GM23338 (cell line): ENCODE results near the gene LNPEP. TPM values are rescaled to one million over a fixed set of nuclear protein-coding genes. Genes with fewer than 3 reads are reported as not detected.

ENCODE experiments used
- ATAC-seq: fragments of 200-7000 bp; cut with Tn5 transposase; 3 replicates; pipeline ENCODE4 v1.9.1; 2020
- DNase-seq: peaks from one replicate; pipeline ENCODE4 v3.0.0-alpha.2; 2015; ENCODE audit warnings: low spot score
- H2AFZ ChIP-seq: fragments of 200-600 bp; sonication (generic); 2 replicates; pipeline ENCODE4 v1.8.0; 2016; ENCODE audit warnings: antibody characterized with exemption, mild to moderate bottlenecking, moderate library complexity
- H3F3A ChIP-seq: fragments of 200-600 bp; sonication (generic); replicated peaks from 2 replicates; pipeline ENCODE4 v1.8.0; 2017; ENCODE audit warnings: antibody characterized with exemption, mixed run types, low read depth
- H3K27ac ChIP-seq: fragments of 200-600 bp; sonication (generic); 2 replicates; pipeline ENCODE4 v1.6.1; 2016; ENCODE audit warnings: low read depth
- H3K27me3 ChIP-seq: fragments of 200-600 bp; sonication (generic); 2 replicates; pipeline ENCODE4 v1.8.0; 2016; ENCODE audit warnings: mild to moderate bottlenecking, mixed run types, moderate library complexity; ENCODE audit not compliant: insufficient read depth
- H3K36me3 ChIP-seq: fragments of 200-600 bp; sonication (generic); 2 replicates; pipeline ENCODE4 v1.8.0; 2016; ENCODE audit warnings: mild to moderate bottlenecking; ENCODE audit not compliant: insufficient read depth
- H3K4me1 ChIP-seq: fragments of 200-600 bp; sonication (generic); 2 replicates; pipeline ENCODE4 v1.8.0; 2016; ENCODE audit warnings: mild to moderate bottlenecking, moderate library complexity; ENCODE audit not compliant: insufficient read depth
- H3K4me2 ChIP-seq: fragments of 200-600 bp; sonication (generic); 2 replicates; pipeline ENCODE4 v1.7.1; 2017; ENCODE audit warnings: mixed run types
- H3K4me3 ChIP-seq: fragments of 200-600 bp; sonication (generic); 2 replicates; pipeline ENCODE4 v1.6.1; 2016; ENCODE audit warnings: mixed run types
- H3K79me2 ChIP-seq: fragments of 200-600 bp; sonication (generic); replicated peaks from 2 replicates; pipeline ENCODE4 v1.8.0; 2017; ENCODE audit warnings: mild to moderate bottlenecking; ENCODE audit not compliant: insufficient read depth
- H3K9me2 ChIP-seq: fragments of 200-600 bp; sonication (generic); 2 replicates; pipeline ENCODE4 v1.8.0; 2017; ENCODE audit not compliant: insufficient read depth
- H4K20me1 ChIP-seq: fragments of 200-600 bp; sonication (generic); replicated peaks from 2 replicates; pipeline ENCODE4 v1.8.0; 2017; ENCODE audit warnings: mild to moderate bottlenecking; ENCODE audit not compliant: insufficient read depth
- H3K27ac Mint-ChIP-seq: 2 replicates; pipeline ENCODE4 v1.8.0; 2020; ENCODE audit warnings: inconsistent platforms, mild to moderate bottlenecking, moderate library complexity, mixed read lengths
- H3K27me3 Mint-ChIP-seq: 3 replicates; pipeline ENCODE4 v1.8.0; 2022; ENCODE audit warnings: low read depth, mild to moderate bottlenecking, moderate library complexity, mixed read lengths, inconsistent platforms; ENCODE audit not compliant: insufficient read depth, poor library complexity
- H3K36me3 Mint-ChIP-seq: 3 replicates; pipeline ENCODE4 v1.8.0; 2021; ENCODE audit warnings: low read depth, mild to moderate bottlenecking, inconsistent platforms, moderate library complexity, mixed read lengths
- H3K4me1 Mint-ChIP-seq: 3 replicates; pipeline ENCODE4 v1.8.0; 2020; ENCODE audit warnings: mild to moderate bottlenecking, inconsistent platforms, mixed read lengths
- H3K4me3 Mint-ChIP-seq: 3 replicates; pipeline ENCODE4 v1.8.0; 2021; ENCODE audit warnings: moderate library complexity, mild to moderate bottlenecking, inconsistent platforms, mixed read lengths
- H3K9me3 Mint-ChIP-seq: 3 replicates; pipeline ENCODE4 v1.8.0; 2020; ENCODE audit warnings: moderate library complexity, mild to moderate bottlenecking, inconsistent platforms, mixed read lengths
- CREB1 ChIP-seq: fragments of 250-450 bp; sonication (Bioruptor Pico); IDR thresholded peaks from 2 replicates; pipeline ENCODE4 v1.5.0; 2020; ENCODE audit warnings: low read depth, mild to moderate bottlenecking, moderate library complexity
- EZH2 ChIP-seq: fragments of 200-600 bp; sonication (generic); IDR thresholded peaks from one replicate; pipeline ENCODE4 v1.8.0; 2017; ENCODE audit warnings: antibody characterized with exemption, mild to moderate bottlenecking, low read depth; ENCODE audit not compliant: unreplicated experiment
- EZH2phosphoT487 ChIP-seq: fragments of 200-600 bp; sonication (generic); IDR thresholded peaks from one replicate; pipeline ENCODE4 v1.8.1; 2018; ENCODE audit warnings: antibody characterized with exemption; ENCODE audit not compliant: unreplicated experiment
- JUNB ChIP-seq: IDR thresholded peaks from one replicate; pipeline ENCODE4 v1.6.1; 2016; ENCODE audit warnings: antibody characterized with exemption; ENCODE audit not compliant: unreplicated experiment
- NANOG ChIP-seq: IDR thresholded peaks from 2 replicates; pipeline ENCODE4 v1.6.1; 2016; ENCODE audit warnings: antibody characterized with exemption, borderline replicate concordance
- POLR2AphosphoS5 ChIP-seq: IDR thresholded peaks from 2 replicates; pipeline ENCODE4 v1.6.1; 2016; ENCODE audit warnings: antibody characterized with exemption, low read depth
- STAT1 ChIP-seq: IDR thresholded peaks from one replicate; pipeline ENCODE4 v1.6.1; 2016; ENCODE audit warnings: antibody characterized with exemption; ENCODE audit not compliant: unreplicated experiment
- ZNF114 ChIP-seq: fragments of 250-450 bp; sonication (Bioruptor Pico); IDR thresholded peaks from 2 replicates; pipeline ENCODE4 v1.5.0; 2020; ENCODE audit warnings: mild to moderate bottlenecking, moderate library complexity
- ZNF331 ChIP-seq: fragments of 250-450 bp; sonication (Bioruptor Pico); IDR thresholded peaks from 2 replicates; pipeline ENCODE4 v1.5.0; 2020; ENCODE audit warnings: low read depth, mild to moderate bottlenecking, moderate library complexity
- polyA plus RNA-seq: library from polyadenylated mRNA; unstranded; fragments of >200 nt; fragmentation: Nextera tagmentation; extraction: Ambion mirVana; gene quantifications from 2 replicates; pipeline ENCODE4 v1.2.1, GENCODE V29; 2016
- total RNA-seq: library from RNA; depleted of rRNA; stranded (reverse); fragments of >200 nt; shearing (Covaris generic); gene quantifications from 2 replicates; pipeline ENCODE4 v1.2.3, GENCODE V29; 2014
- TF ChIP-seq, protein P1 (sequence below): IDR thresholded peaks from 2 replicates; pipeline ENCODE4 v1.6.1; 2016; ENCODE audit warnings: antibody characterized with exemption
- TF ChIP-seq, protein P2 (sequence below): IDR thresholded peaks from one replicate; pipeline ENCODE4 v1.6.1; 2018; ENCODE audit warnings: antibody characterized with exemption; ENCODE audit not compliant: unreplicated experiment
- TF ChIP-seq, protein P3 (sequence below), 2 experiments: fragments of 200-600 bp in 1 of 2; sonication (generic) in 1 of 2; conservative IDR thresholded peaks; 2 replicates each; pipeline versions ENCODE4 v1.5.1 to v1.6.1; 2016 to 2017; ENCODE audit warnings: antibody characterized with exemption in 2 of 2, low read depth in 2 of 2, mild to moderate bottlenecking in 2 of 2, moderate library complexity in 1 of 2
- TF ChIP-seq, protein P4 (sequence below): fragments of 250-450 bp; sonication (Bioruptor Pico); IDR thresholded peaks from 2 replicates; pipeline ENCODE4 v1.5.0; 2020; ENCODE audit warnings: mild to moderate bottlenecking, moderate library complexity

LNPEP gene
- total and polyA plus RNA-seq, 2 experiments from 2014 or later: 1.2 to 8.3 TPM

DNA sequence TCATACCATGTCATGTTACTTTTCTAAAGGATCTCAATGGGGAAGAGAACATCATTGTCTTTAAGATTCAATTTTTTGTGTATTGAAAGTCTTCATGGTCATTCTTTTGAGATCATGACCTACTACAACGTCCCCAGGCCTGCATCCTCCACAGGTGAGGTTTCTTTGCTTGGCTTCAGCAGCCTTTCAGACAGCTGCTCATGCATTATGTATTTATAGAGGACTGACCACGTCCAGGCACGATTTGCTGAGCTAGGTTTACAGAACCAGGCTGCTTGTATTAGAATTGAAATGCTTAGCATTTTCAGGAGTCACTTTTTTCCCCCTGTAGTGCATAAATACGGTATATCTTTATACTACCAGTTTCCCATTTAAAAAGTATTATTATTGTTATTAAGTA lies 136.1 kb downstream of the LNPEP start:
- no peaks in the 10 kb centered on the region for H3K36me3 ChIP-seq
- ATAC-seq: no peak
- H3K27me3 Mint-ChIP-seq: peaks cover 5% of the 10 kb centered on the region
- no peaks in the 10 kb centered on the region for H3K9me3 Mint-ChIP-seq
- no peak overlapping the region for H3K27ac Mint-ChIP-seq
- peaks cover 6% of the 10 kb centered on the region for H3K4me1 ChIP-seq
- no peak overlapping the region for H3K27ac ChIP-seq
- no peak overlapping the region for H3K4me3 Mint-ChIP-seq
- no peaks in the 10 kb centered on the region; the same call in 1 of the 2 replicates for H3K9me2 ChIP-seq
- H3K27me3 ChIP-seq: no peaks in the 10 kb centered on the region
- H3K4me3 ChIP-seq: no peak overlapping the region
- peaks cover 7% of the 10 kb centered on the region for H3K4me1 Mint-ChIP-seq
- H3K79me2 ChIP-seq: no peaks in the 10 kb centered on the region
- TF ChIP-seq ZNF114 (CRISPR knock-in tag): no peak
- TF ChIP-seq, protein P1, sequence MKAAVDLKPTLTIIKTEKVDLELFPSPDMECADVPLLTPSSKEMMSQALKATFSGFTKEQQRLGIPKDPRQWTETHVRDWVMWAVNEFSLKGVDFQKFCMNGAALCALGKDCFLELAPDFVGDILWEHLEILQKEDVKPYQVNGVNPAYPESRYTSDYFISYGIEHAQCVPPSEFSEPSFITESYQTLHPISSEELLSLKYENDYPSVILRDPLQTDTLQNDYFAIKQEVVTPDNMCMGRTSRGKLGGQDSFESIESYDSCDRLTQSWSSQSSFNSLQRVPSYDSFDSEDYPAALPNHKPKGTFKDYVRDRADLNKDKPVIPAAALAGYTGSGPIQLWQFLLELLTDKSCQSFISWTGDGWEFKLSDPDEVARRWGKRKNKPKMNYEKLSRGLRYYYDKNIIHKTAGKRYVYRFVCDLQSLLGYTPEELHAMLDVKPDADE: no peak
- TF ChIP-seq NANOG: no peak
- TF ChIP-seq, protein P2, sequence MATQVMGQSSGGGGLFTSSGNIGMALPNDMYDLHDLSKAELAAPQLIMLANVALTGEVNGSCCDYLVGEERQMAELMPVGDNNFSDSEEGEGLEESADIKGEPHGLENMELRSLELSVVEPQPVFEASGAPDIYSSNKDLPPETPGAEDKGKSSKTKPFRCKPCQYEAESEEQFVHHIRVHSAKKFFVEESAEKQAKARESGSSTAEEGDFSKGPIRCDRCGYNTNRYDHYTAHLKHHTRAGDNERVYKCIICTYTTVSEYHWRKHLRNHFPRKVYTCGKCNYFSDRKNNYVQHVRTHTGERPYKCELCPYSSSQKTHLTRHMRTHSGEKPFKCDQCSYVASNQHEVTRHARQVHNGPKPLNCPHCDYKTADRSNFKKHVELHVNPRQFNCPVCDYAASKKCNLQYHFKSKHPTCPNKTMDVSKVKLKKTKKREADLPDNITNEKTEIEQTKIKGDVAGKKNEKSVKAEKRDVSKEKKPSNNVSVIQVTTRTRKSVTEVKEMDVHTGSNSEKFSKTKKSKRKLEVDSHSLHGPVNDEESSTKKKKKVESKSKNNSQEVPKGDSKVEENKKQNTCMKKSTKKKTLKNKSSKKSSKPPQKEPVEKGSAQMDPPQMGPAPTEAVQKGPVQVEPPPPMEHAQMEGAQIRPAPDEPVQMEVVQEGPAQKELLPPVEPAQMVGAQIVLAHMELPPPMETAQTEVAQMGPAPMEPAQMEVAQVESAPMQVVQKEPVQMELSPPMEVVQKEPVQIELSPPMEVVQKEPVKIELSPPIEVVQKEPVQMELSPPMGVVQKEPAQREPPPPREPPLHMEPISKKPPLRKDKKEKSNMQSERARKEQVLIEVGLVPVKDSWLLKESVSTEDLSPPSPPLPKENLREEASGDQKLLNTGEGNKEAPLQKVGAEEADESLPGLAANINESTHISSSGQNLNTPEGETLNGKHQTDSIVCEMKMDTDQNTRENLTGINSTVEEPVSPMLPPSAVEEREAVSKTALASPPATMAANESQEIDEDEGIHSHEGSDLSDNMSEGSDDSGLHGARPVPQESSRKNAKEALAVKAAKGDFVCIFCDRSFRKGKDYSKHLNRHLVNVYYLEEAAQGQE: no peak
- TF ChIP-seq JUNB: no peak
- TF ChIP-seq STAT1: no peak
- no peak for TF ChIP-seq ZNF331 (CRISPR knock-in tag)
- TF ChIP-seq, protein P3, sequence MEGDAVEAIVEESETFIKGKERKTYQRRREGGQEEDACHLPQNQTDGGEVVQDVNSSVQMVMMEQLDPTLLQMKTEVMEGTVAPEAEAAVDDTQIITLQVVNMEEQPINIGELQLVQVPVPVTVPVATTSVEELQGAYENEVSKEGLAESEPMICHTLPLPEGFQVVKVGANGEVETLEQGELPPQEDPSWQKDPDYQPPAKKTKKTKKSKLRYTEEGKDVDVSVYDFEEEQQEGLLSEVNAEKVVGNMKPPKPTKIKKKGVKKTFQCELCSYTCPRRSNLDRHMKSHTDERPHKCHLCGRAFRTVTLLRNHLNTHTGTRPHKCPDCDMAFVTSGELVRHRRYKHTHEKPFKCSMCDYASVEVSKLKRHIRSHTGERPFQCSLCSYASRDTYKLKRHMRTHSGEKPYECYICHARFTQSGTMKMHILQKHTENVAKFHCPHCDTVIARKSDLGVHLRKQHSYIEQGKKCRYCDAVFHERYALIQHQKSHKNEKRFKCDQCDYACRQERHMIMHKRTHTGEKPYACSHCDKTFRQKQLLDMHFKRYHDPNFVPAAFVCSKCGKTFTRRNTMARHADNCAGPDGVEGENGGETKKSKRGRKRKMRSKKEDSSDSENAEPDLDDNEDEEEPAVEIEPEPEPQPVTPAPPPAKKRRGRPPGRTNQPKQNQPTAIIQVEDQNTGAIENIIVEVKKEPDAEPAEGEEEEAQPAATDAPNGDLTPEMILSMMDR (conservative IDR thresholded peaks at IDR 0.05; ENCODE audit: low read depth in 2 of 2): no peak
- no peak for TF ChIP-seq EZH2phosphoT487
- TF ChIP-seq, protein P4, sequence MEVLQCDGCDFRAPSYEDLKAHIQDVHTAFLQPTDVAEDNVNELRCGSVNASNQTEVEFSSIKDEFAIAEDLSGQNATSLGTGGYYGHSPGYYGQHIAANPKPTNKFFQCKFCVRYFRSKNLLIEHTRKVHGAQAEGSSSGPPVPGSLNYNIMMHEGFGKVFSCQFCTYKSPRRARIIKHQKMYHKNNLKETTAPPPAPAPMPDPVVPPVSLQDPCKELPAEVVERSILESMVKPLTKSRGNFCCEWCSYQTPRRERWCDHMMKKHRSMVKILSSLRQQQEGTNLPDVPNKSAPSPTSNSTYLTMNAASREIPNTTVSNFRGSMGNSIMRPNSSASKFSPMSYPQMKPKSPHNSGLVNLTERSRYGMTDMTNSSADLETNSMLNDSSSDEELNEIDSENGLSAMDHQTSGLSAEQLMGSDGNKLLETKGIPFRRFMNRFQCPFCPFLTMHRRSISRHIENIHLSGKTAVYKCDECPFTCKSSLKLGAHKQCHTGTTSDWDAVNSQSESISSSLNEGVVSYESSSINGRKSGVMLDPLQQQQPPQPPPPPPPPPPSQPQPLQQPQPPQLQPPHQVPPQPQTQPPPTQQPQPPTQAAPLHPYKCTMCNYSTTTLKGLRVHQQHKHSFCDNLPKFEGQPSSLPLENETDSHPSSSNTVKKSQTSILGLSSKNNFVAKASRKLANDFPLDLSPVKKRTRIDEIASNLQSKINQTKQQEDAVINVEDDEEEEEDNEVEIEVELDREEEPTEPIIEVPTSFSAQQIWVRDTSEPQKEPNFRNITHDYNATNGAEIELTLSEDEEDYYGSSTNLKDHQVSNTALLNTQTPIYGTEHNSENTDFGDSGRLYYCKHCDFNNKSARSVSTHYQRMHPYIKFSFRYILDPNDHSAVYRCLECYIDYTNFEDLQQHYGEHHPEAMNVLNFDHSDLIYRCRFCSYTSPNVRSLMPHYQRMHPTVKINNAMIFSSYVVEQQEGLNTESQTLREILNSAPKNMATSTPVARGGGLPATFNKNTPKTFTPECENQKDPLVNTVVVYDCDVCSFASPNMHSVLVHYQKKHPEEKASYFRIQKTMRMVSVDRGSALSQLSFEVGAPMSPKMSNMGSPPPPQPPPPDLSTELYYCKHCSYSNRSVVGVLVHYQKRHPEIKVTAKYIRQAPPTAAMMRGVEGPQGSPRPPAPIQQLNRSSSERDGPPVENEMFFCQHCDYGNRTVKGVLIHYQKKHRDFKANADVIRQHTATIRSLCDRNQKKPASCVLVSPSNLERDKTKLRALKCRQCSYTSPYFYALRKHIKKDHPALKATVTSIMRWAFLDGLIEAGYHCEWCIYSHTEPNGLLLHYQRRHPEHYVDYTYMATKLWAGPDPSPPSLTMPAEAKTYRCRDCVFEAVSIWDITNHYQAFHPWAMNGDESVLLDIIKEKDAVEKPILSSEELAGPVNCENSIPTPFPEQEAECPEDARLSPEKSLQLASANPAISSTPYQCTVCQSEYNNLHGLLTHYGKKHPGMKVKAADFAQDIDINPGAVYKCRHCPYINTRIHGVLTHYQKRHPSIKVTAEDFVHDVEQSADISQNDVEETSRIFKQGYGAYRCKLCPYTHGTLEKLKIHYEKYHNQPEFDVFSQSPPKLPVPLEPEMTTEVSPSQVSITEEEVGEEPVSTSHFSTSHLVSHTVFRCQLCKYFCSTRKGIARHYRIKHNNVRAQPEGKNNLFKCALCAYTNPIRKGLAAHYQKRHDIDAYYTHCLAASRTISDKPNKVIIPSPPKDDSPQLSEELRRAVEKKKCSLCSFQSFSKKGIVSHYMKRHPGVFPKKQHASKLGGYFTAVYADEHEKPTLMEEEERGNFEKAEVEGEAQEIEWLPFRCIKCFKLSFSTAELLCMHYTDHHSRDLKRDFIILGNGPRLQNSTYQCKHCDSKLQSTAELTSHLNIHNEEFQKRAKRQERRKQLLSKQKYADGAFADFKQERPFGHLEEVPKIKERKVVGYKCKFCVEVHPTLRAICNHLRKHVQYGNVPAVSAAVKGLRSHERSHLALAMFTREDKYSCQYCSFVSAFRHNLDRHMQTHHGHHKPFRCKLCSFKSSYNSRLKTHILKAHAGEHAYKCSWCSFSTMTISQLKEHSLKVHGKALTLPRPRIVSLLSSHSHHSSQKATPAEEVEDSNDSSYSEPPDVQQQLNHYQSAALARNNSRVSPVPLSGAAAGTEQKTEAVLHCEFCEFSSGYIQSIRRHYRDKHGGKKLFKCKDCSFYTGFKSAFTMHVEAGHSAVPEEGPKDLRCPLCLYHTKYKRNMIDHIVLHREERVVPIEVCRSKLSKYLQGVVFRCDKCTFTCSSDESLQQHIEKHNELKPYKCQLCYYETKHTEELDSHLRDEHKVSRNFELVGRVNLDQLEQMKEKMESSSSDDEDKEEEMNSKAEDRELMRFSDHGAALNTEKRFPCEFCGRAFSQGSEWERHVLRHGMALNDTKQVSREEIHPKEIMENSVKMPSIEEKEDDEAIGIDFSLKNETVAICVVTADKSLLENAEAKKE: no peak
- TF ChIP-seq POLR2AphosphoS5: no peak
- TF ChIP-seq CREB1 (CRISPR knock-in tag): no peak
- no peak for TF ChIP-seq EZH2
- H3F3A ChIP-seq: no peaks in the 10 kb centered on the region
- no peaks in the 10 kb centered on the region for H4K20me1 ChIP-seq
- no peaks in the 10 kb centered on the region; the same call in 2 of the 3 replicates for H3K36me3 Mint-ChIP-seq
- H2AFZ ChIP-seq: no peak overlapping the region
- H3K4me2 ChIP-seq: no peak overlapping the region
- no peak for DNase-seq
